ENCODE results near the gene MIB1.

GRCh38 chr18:21735452-21736015 is 5.1 kb upstream of the MIB1 start:
- TF ChIP-seq CTCF (IDR thresholded peaks at IDR 0.05) (no peak), POLR2A (IDR thresholded peaks at IDR 0.05) (no peak), POLR2AphosphoS5 (IDR thresholded peaks at IDR 0.05) (no peak)

Measured in breast epithelium (tissue), 3 donors.